RKO (cell line): ENCODE measurements around the gene NME4.
"Not testable (repeated sequence)": the region's sequence is repeated elsewhere in the genome, so short reads cannot be mapped to it uniquely, and the experiment has no call there.

Source experiments
- DNase-seq: peaks from one replicate; pipeline ENCODE4 v3.0.0-alpha.2; 2016; ENCODE audit warnings: low spot score

NME4 gene

DNA sequence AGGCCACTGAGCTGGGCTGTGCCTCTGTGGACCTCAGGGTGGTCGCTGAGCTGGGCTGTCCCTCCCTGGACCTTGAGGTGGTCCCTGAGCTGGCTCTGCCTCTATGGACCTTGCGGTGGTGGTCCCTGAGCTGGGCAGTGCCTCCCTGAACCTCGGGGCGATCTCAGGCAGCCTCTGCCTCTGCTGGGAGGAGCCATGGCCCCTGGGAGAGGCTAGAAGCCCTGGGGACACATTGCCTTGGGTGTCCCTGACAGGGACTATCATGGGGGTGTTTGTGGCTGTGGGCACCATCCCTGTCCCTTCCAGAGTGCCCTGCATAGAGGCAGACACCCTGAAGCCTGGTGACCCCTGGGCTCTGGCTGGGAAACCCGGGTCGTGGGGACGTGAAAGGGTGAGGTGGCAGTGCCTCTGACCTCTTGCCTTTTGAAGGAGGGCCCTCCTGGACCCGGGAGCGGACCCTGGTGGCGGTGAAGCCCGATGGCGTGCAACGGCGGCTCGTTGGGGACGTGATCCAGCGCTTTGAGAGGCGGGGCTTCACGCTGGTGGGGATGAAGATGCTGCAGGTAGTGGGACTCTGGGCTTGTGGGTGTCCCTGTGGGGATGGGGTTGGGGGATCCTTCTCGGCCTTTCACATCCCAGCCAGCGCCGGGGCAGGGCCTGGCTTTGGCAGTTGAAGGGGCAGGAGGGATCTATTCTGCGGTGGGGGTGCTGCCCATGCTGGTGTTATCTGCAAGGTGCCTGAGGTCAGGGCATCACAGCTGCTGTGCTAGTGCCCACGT is 1.8 kb downstream of the NME4 start:
- no peak for DNase-seq

GRCh38 chr16:399340-400019 is 2.5 kb downstream of the NME4 start:
- no peak for DNase-seq

- DNase-seq = no peak
Observed at GRCh38 chr16:400061-400591, 3.1 kb downstream of the NME4 start.

DNA sequence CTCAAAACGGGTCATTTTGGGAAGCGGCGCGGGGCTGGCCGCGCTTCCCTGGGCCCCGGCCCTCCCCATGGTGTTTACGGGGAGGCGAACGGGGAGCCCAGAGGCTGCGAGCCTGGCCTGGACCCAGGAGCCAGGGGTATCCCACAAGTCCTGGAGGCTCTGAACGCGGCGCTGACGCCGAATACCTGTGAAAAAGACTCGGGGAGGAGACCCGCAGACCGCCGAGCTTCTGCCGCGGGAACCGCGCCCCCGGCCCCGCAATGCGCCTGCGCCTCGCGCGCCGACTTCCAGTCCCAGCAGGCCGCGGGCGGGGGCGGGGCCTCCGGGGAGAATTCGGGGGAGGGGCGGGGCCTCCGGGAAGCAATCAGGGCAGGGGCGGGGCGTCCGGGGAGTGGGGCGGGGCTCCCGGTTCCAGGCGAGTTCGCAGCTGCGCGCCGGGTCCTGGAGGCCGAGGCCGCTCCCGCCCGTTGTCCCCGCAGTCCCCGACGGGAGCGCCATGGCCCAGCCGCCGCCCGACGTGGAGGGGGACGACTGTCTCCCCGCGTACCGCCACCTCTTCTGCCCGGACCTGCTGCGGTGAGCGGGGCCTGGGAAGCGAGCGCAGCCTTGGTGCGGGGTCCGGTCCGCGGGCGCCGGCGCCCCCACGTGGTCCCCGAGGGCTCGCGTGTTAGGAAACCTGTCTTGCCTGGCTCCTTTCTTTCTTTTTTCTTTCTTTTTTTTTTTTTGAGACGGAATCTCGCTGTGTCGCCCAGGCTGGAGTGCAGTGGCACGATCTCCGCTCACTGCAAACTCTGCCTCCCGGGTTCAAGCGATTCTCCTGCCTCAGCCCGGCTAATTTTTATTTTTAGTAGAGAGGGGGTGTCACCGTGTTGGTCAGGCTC is 4.7 kb downstream of the NME4 start, which contains the start of gene DECR2:
Gene DECR2, plus strand, starts transcription at position 418 of the 881 bp plus-strand sequence. Its CDS starts 79 bp downstream, at position 497.
- peak; percentile 88 for DNase-seq

DNA sequence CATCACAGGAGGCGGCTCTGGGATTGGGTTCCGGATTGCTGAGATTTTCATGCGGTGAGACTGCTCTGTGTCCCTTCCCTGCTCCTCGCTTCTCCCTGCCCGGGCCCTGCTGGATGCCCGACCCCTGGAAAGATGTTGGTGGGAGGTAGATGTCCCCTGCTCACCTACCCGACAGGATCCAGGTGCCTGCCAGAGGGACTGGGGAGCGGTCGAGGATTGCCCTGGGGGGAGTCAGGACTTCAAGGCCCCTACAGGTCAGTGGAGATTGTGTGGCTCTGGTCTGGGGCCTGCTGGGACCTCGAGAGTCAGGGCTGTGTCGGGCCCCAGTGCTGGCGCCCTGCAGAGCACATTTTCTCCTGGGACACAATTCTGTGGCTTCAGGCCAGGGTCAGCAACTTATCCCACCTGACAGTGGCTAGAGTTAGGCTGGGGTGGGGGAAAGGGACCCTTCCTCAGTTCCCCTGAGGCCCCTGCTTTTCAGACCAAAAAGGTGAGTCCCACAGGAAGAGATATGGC is 8.0 kb downstream of the NME4 start:
- DNase-seq = no peak

DNA sequence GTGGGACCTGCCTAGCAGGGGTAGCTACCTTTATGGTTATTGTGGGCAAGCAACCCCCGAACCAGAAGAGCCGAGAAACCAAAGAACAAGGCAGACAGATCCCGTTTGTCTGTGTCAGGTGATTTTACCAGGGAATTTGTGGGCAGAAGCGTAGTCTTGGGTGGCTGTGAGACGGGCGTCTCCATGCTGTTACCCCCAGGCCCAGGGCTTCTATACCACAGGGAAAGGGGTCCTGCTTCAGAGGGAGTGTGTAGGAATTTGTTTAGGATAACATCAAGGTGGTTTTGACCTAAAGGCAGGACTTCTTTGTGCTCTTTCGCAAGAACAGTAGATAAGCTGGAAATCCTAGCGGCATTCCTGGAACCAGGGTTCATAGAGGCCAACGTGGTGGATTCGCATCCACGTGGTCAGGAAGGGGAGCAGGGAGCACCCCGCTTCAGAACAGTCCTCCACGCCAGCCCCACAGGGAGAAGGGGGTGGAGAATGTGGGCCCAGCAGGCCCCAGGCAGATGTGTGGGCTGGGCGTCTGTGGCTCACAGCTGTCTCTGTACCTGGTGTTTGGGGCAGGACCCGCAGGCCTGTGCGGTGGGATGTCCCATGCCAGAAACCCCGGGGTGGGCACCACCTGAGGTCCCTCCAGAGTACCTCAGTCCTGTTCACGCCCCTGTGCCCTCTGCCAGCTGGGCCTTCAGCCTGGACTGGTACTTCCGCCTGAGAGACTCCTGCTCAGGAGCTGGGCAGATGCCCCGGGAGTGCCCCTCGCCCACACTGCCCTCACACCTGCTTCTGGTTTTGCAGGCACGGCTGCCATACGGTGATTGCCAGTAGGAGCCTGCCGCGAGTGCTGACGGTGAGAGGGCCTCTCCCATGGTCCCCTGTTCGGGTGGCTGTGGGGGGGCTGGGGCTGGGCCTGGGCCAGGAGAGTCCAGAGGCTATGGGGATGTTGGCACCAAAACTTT is 8.8 kb downstream of the NME4 start:
- DNase-seq = no peak

DNA sequence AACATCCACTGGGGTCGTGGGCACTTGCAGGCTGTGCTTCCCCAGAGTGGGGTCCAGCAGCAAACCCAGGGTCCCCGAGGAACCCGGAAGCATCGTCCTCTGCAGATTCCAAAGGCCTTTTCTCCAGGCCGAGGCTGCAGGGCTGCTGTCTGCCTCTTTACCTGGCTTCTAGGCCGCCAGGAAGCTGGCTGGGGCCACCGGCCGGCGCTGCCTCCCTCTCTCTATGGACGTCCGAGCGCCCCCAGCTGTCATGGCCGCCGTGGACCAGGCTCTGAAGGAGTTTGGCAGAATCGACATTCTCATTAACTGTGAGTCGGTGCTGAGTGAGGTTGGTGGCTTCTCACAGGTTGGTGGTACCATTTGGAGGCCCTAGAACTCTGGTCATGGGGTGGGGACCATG is 10.3 kb downstream of the NME4 start:
- no peak for DNase-seq

- no peak for DNase-seq
Observed at GRCh38 chr16:410516-411178, 13.6 kb downstream of the NME4 start.

DNA sequence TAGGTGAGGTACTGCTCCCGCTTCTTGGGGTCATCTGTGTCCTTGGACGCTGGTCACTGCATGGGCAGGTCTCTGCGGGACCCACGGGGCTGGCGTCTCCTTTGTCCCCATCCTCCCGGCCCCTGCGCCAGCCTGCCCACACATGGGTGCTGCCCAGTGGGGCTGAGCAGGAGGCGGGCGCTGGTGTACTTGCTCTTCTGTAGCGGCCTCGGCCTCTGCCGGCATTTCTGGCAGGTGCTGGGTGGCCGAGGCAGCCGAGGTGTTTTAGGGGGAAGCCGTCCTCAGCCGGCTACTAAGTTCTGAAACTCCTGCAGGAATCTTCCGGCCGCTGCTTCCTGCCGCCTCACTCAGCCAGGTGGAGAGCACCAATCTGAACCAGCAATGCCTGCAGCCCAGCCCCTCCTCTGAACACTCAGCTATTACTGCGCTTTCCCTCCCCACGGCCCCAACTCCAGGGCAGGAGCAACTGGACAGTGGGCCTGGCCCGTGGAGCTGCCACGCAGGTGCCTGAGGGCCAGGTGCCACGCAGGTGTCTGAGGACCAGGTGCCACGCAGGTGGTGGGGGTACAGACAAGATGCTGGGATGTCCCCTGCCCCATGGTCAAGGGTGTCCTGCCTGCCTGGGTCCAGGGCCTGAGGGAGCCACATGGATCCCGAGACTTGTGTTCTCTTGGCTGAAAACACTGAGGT is 14.7 kb downstream of the NME4 start:
- DNase-seq = no peak

GRCh38 chr16:414395-415169 is 17.6 kb downstream of the NME4 start:
- DNase-seq = no peak

DNA sequence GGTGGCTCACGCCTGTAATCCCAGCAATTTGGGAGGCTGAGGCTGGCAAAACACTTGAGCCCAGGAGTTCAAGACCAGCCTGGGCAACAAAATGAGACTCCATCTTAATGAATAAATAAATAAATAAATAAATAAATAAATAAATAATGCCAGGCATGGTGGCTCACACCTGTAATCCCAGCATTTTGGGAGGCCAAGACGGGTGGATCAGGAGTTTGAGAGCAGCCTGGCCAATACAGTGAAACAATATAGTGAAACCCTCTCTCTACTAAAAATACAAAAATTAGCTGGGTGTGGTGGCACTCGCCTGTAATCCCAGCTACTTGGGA is 18.1 kb downstream of the NME4 start:
- not testable (repeated sequence) for DNase-seq

DNA sequence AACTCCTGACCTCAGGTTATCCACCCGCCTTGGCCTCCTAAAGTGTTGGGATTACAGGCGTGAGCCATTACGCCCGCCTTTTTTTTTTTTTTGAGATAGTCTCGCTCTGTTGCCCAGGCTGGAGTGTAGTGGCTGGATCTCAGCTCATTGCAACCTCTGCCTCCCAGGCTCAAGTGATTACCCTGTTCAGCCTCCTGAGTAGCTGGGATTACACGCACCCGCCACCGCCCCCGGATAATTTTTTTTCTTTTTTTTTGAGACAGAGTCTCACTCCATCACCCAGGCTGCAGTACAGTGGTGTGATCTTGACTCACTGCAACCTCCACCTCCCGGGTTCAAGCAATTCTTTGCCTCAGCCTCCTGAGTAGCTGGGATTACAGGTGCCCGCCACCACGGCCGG is 25.2 kb downstream of the NME4 start:
- not testable (repeated sequence) for DNase-seq

DNA sequence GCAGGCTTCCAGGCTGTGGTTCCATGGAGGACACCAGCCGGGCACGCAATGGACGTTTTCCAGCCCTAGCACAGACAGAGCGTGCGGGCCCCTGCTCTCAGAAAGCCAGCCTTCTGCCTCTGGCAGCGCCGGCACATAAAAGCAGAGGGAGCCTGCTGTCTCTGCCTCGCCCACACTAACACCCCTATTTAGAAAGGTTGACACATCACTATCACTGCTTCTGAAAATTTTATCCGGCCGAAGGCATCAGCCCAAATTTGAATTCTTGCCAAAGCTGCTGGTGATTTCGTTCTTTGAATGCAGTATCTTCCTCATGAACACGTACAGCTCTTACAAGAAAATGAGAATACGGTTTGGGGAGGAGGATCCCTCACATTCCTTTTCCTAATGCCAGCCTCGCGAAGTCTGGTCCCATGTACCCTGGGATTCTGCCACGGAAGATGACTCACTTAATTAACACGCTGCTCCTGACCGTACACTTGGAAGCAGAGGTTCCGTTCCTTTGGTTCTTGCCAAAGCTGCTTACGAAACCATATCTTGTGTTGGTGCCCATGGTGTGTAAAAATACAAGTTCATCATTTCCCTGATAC is 27.1 kb downstream of the NME4 start:
- DNase-seq = peak; percentile 91

DNA sequence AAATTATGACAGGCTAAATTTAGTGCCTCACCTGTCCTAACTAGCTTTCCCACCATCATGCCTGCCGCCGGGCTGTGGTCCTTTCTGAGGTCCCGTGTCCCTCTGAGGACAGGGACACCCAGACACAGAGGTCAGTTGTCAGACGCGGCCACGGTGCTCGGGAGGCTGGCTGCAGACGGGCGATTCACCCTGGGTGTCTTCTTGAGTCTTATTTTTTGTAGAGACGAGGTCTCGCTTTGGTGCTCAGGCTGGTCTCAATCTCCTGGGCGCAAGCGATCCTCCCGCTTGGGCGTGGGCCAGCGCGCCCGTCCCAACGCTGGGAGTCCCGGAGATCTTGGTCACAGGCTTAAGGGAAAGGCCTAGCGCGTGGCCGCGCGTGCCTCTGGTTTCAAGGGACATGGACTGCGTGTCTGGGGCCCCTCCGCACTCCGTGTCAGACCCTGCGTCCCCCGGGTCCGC is 27.7 kb downstream of the NME4 start:
- peak; percentile 48 for DNase-seq

DNA sequence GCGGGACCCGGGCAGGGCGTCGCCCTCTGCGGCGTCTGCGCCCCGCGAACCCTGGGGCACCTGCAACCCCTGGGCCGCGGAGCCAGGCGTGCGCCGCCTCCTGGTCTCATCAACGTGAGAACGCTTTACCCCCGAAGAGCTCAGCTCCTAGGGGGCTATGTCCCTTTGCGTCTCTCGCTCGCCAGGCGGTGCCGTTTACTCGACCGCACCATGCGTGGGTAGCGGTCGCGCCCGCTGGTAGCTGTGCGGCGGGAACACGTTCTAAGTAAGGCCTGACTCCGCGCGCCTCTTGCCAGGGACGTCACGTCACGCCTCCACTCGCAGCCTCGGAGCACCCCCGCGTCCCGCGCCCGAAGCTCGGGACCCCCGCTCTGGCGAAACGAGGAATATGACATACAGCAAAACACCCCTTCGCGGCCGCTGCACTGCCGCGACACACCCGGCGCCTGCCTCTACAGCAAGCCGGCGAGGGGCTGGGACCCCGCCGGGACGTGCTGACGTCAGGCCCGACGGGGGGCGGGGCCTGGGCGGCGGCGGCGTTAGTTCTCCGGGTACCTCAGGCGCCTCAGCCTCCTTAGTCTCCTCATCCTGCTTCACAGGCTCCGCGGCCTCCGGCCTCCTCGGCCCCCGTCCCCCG is 28.2 kb downstream of the NME4 start, which contains the start of gene RAB11FIP3:
Gene RAB11FIP3, plus strand, starts transcription at position 568 of the 637 bp plus-strand sequence. CDS start 358 bp downstream, outside the sequence.
- DNase-seq = peak; percentile 88

DNA sequence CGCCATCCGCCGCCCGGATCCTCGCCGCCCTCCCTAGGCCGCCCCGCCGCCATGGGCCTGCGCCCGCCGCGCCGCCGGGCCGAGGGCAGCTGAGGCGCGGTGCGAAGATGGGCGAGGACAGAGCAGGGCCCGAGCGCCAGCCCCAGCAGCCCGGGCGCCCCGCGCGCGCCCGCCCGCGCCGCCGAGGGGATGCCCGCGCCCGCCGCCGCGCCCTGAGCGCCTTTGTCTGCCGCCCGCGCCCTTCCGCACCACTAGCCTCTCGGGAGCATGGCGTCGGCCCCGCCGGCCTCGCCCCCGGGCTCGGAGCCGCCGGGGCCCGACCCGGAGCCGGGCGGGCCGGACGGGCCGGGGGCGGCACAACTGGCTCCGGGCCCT is 28.7 kb downstream of the NME4 start:
- peak; percentile 31 for DNase-seq

- DNase-seq = peak; percentile 45
Observed at GRCh38 chr16:426115-426905, 29.3 kb downstream of the NME4 start.
